Posterior vena cava (tissue), 2 donors: ENCODE results near the gene INHBA. TPM values are rescaled to one million over a fixed set of nuclear protein-coding genes. Genes with fewer than 3 reads are reported as not detected.

ENCODE experiments used
- DNase-seq: peaks from one replicate; pipeline ENCODE4 v3.0.0-alpha.2; 2020; ENCODE audit warnings: low spot score
- intact Hi-C, 2 donors: fragments of 100-400 bp; cut with DNase I; formaldehyde crosslinking; loops; one replicate each; pipeline versions ENCODE4 v1.14.1 to v1.14.2; 2022 to 2023
- total RNA-seq, 2 donors: library from RNA; stranded (reverse); fragmentation: NEBNext Ultra II Directional; extraction: Animal tissue kit (Norgen Biotek cat#: 25700); gene quantifications; one replicate each; pipeline ENCODE4 v1.2.1, GENCODE V29; 2021
- donor health status: DM: yes; HTN: yes; CAD: no.
- donor health status: DM: yes; HTN: yes; CAD: no.

The INHBA gene
- total RNA-seq, 2 donors from 2014 or later = 71.2 to 73.0 TPM

GRCh38 chr7:41693150-41693997, 9.5 kb downstream of the INHBA start:
- DNase-seq = no peak
- intact Hi-C loops = loop anchor here in 1 of 2 donors (5.0 kb wide), 1 partner anchor 1679 kb away; no protein-coding TSS in a partner anchor

GRCh38 chr7:41692251-41692650, 10.6 kb downstream of the INHBA start:
- DNase-seq = no peak
- intact Hi-C loops = loop anchor here in 1 of 2 donors (5.0 kb wide), 1 partner anchor 1680 kb away; no protein-coding TSS in a partner anchor

GRCh38 chr7:41691286-41692190, 11.4 kb downstream of the INHBA start:
- intact Hi-C loops = loop anchor here in 1 of 2 donors (5.0 kb wide), 1 partner anchor 1681 kb away; no protein-coding TSS in a partner anchor
- no peak for DNase-seq

GRCh38 chr7:41689815-41690214, 13.1 kb downstream of the INHBA start:
- intact Hi-C loops = loop anchor here in 1 of 2 donors (5.0 kb wide), 1 partner anchor 1682 kb away; no protein-coding TSS in a partner anchor
- DNase-seq = no peak

GRCh38 chr7:41688906-41689305, 14.0 kb downstream of the INHBA start:
- no peak for DNase-seq
- intact Hi-C loops = no loop called here

- intact Hi-C loops = no loop called here
- no peak for DNase-seq
These were observed 14.8 kb downstream of the INHBA start for GRCh38 chr7:41688012-41688625.

- no peak for DNase-seq
- intact Hi-C loops = no loop called here
These were observed 17.2 kb downstream of the INHBA start for GRCh38 chr7:41685684-41686083.

GRCh38 chr7:41682422-41682821, 20.5 kb downstream of the INHBA start:
- DNase-seq = no peak
- intact Hi-C loops = no loop called here

GRCh38 chr7:41679566-41679965, 23.3 kb downstream of the INHBA start:
- intact Hi-C loops = no loop called here
- DNase-seq = no peak

GRCh38 chr7:41674505-41675023, 28.3 kb downstream of the INHBA start:
- intact Hi-C loops = no loop called here
- no peak for DNase-seq

- DNase-seq = no peak
- intact Hi-C loops = no loop called here
These were observed 41.3 kb downstream of the INHBA start for GRCh38 chr7:41661596-41661995.

GRCh38 chr7:41659539-41659938, 43.4 kb downstream of the INHBA start:
- intact Hi-C loops = no loop called here

GRCh38 chr7:41656366-41656765, 46.5 kb downstream of the INHBA start:
- intact Hi-C loops = no loop called here
- no peak for DNase-seq

More at GRCh38 chr7:41659539-41659938, 43.4 kb downstream of the INHBA start:
- DNase-seq = no peak

- DNase-seq = no peak
- intact Hi-C loops = no loop called here
These were observed 47.5 kb downstream of the INHBA start for GRCh38 chr7:41655426-41655825.

- DNase-seq = no peak
These were observed 50.6 kb downstream of the INHBA start for GRCh38 chr7:41652267-41652666.

GRCh38 chr7:41648501-41648900, 54.4 kb downstream of the INHBA start:
- intact Hi-C loops = no loop called here
- no peak for DNase-seq

More at GRCh38 chr7:41652267-41652666, 50.6 kb downstream of the INHBA start:
- intact Hi-C loops = no loop called here

- intact Hi-C loops = no loop called here
- no peak for DNase-seq
These were observed 59.3 kb downstream of the INHBA start for GRCh38 chr7:41643616-41644015.

GRCh38 chr7:41641665-41642014, 61.2 kb downstream of the INHBA start:
- DNase-seq = no peak
- intact Hi-C loops = no loop called here

GRCh38 chr7:41641011-41641664, 61.8 kb downstream of the INHBA start:
- DNase-seq = no peak
- intact Hi-C loops = no loop called here
